SK-N-MC (cell line): ENCODE data around the gene SUGT1.

Source experiments
- EZH2 ChIP-seq: fragments of 200-600 bp; sonication (generic); IDR thresholded peaks from one replicate; pipeline ENCODE4 v1.6.1; 2017; ENCODE audit warnings: antibody characterized with exemption
- FOXP2 ChIP-seq: optimal IDR thresholded peaks from 2 replicates; pipeline ENCODE3; 2011; ENCODE audit warnings: mild to moderate bottlenecking, moderate library complexity; ENCODE audit not compliant: insufficient read depth; ENCODE audit errors: extremely low read length, control extremely low read depth
- POLR2AphosphoS5 ChIP-seq: IDR thresholded peaks from 2 replicates; pipeline ENCODE4 v1.6.1; 2012; ENCODE audit warnings: mild to moderate bottlenecking, low read depth, low read length, borderline replicate concordance

- TF ChIP-seq EZH2 (no peak), POLR2AphosphoS5 (no peak), FOXP2 (no peak)
Measured at GRCh38 chr13:52695856-52696255, 43.2 kb downstream of the SUGT1 start.
